Eye (tissue), 1 donor: Measurements from ENCODE around the gene ITGB3.
"Not testable (repeated sequence)": the region's sequence is repeated elsewhere in the genome, so short reads cannot be mapped to it uniquely, and the experiment has no call there.

Experiments
- DNase-seq: peaks from one replicate; pipeline ENCODE4 v3.0.0-alpha.2; 2015

Gene ITGB3

DNA sequence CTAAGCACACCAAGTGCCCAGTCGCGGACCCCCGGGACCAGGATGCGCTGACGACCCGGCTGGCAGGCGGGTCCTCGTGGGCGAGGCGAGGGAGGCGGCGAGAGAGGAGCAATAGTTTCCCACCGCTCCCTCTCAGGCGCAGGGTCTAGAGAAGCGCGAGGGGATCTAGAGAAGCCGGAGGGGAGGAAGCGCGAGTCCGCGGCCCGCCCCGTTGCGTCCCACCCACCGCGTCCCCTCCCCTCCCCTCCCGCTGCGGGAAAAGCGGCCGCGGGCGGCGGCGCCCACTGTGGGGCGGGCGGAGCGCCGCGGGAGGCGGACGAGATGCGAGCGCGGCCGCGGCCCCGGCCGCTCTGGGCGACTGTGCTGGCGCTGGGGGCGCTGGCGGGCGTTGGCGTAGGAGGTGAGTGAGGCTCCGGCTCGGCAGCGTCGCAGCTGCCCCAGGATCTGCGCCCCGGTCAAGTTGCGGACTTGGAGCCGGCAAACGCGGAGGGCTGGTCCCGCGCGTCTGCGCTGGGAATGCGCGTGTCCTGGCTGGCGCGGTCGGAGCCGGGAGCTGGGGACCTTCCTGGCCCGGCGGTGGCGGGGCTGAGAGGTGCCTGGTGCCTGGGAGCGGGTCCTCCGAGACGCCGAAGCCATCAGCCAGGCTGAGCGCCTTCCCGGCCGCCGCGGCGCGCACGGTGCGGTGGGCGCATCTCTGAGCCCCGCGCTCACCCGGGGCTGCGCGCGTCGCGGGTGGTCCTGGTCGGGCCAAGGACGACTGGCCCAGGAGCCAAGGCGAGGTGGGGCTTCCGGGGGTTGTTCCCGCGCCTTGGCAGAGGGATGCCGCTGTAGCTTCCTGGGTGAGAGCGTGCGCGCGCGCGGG lies at the start of gene ITGB3:
ITGB3 (plus strand) TSS at position 287 of the 862 bp plus-strand sequence; CDS start at position 322, 35 bp downstream.
- DNase-seq, result peak; percentile 85

DNA sequence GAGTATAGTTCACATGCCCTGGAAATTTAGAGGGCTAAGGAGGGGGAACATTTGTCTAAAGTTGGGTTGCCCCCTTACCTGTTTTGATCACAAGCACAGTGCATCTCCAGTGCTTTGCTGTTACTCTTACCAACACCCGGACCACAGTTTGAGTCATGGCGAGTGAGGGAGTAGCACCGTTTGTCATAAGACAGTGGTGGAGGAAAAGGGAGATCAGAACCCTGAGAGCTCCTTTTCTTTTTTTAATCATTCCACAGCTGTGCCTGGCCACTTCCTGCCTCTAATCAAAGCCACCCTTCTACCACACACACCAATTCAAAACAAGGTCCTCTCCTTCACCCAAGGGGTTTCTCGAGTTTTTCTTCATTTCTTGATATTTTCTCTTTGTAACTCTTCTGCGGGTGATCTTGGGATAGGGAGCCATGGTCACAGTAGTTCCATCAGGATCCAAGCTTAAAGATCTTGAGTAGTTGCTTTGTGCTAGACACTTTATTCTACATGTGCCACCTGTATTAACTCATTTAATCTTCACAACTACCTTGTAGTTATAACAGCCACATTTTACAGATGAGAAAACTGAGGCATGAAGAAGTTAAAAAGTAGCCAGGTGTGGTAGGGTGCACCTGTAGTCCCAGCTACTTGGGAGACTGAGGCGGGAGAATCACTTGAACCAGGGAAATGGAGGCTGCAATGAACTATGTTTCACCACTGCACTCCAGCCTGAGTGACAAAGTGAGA lies 49.5 kb upstream of the ITGB3 start:
- DNase-seq, result no peak

DNA sequence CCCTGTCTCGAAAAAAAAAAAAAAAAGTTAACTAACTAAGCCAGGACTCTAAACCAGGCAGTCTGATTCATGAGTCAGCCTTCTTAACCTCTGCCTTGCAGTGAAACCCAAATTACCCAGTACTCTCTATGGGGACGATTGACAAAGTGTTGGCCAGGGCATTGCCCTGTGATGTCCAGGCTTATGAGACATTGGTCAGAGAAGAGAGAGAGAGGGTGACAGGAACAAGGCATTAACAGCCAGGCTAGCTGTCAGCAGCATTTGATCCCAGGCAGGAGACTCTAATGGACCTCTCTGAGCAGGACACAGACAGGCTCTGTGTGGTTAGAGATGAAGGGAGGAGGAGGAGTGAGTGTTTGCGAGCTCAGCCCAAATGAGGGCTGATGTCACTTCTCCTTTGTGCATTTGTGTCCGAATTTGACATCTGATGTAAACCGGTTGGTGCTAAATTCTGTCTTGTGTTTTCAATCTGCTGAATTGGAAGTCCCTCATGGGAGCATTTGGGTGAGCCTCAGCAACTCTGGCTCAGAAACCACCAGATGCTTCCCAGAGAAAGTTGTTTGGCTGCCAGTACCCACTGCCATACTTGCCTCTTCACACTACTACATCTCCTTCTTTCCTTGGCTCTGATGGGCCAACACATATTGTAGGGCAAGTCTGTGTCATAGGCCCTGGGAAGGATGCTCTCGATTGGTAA lies 48.8 kb upstream of the ITGB3 start:
- DNase-seq, result peak; percentile 31

DNA sequence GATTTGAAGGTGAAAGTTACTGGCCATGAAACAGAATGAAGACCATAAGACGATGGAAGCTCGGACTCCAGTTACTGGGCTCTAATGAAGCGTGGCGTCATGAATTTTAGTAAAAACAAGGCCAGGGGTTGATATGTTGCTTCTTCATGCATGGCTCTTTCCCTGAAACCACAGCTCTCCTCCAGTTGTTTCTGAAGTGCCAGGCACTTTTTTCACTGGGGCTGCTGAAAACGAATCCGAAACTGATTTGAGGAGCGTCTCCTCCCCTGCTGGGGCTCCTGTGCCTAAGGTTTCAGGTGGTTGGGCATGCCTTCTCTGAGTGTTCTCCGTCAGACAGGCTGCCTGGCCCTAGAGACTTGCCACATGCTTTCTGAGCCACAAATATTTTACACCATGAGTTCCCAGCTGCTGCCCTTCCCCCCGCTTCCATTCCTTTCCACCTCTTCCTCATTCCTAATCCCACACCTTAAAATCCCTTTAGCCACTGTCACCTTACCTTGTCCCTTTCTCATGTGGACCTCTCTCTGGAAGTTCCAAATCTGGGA lies 48.1 kb upstream of the ITGB3 start:
- DNase-seq, result peak; percentile 44

DNA sequence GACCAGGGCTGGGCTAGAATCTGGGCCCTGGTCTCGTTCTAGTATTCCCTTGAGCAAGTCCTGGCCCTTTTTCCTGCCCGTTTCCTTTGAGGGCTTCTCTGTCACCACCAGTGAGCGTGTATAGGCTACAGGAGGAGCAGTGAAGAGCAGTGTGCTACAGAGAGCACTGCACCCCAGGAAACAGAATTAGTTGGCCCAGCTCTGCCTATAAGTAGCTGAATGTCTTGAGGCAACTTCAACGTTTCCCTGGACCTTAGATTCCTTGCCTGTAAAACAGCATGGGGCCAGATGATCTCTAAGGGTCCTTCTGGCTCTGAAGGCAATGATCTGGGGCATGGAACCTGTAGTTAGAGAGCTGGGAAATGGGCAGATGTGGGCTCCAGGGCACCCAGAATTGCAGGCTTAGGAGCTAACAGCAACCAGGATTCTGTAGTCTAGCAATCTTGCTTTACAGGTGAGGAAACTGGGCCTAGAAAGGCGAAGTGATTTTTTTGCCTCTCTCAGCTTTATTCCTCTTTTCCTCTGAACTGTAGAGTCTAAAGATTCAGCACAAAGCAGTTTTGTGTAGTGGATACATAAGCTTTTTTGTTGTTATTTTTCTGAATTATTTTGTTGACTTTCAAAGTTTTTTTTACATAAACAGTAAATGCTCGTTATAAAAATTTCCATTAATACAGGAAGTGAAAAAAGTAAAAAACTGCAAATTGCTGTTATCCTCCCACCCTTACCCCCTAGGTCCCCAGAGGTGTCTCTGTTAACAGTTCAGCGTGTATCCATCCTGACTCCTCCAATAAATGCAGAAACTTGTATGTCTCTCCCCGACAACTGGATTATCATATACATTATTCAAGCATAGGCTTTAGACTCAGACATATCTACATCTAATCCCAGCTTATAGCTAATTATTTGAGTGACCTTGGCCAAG lies 46.2 kb upstream of the ITGB3 start:
- no peak for DNase-seq

DNA sequence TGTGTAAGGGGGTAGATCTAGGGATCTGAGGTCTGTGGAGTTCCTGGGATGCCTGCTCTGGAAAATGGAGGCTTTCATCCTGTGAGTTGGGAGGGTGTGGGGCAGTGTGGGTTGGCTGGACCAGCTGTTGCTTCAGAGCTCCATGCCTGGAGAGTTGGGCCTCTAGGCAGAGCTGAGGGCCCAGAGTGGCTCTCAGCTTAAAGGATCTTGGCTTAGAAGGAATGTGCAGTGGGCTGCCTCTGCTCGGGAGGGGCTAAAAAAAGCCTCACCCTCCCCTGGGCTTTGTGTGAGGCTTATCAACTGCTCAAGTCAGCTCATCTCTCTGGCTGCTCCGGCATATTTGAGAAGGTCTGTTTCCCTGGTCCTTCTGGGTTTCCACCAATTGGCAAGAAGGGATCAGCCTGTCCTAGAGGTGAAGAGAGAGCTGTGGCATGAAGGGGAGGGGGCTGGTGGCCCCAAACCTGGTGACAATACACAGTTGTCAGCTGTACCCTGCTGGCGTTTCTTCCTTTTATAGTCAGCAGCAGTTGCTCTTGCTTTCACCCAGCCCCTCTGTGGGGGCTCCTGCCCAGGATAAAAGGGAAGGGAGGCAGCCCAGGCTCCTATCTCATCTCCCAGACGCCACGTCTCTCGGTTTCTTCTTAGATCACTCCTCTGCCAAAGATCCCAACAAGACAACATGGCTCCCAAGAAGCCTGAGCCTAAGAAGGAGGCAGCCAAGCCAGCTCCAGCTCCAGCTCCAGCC lies 44.7 kb upstream of the ITGB3 start, which contains the start of gene MYL4:
MYL4 (plus strand) TSS at position 605 of the 745 bp plus-strand sequence; CDS start at position 680, 75 bp downstream.
- peak; percentile 30 for DNase-seq

DNA sequence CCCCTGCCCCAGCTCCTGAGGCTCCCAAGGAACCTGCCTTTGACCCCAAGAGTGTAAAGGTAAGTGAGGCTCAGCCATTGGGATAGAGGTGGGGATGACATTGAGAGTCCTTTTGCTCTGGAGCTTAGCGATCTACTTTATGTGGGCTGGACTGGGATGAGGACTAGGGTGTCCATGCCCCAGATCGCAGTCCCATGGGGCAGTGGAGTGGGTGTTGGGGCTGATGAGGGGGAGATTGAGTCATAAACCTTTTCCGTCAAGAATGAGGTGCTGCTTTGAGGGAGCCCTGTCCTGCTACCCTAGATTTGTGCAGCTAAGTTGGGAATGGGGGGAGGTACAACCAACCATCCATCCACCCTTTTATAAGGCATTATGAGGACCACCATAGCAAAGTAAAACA lies 44.1 kb upstream of the ITGB3 start:
- no peak for DNase-seq

DNA sequence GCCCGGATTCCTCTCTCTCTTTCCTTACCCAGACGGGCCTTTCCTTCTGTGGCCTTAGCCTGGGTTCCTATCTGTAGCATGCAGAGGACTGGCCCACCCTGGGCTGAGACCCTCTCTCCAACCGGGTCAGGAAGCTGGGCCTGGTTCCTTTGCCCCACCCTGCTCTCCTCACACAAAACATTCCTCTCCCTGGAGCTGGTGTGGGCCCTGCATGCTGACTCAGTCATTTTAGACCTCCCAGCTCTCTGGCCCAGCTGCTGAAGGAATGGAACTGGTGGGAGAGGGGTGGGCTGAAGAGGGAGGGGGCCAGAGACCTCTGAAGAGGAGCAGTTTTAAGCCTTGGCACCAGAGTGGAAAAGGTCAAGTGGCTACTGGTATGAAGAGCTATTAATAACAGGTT lies 43.5 kb upstream of the ITGB3 start:
- DNase-seq, result peak; percentile 26

DNA sequence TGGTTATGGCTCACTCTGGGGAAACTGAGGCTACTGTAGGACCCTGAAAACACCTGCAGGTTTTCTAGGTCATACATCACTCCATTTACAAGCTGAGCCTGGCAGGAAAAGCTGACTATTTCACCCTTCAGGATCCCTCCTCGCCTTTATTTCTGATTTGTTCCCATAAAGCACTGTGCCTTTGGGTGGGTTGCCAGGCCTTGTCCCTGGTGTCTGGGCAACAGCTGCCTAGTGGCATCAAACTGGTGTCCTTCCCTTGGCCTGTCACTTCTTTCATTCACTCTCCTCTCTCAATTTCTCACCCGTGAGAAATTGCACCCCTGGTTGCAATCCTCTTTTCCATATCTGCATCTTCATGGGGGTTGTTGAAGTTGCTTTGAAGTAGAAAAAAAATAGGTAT lies 42.8 kb upstream of the ITGB3 start:
- no peak for DNase-seq

DNA sequence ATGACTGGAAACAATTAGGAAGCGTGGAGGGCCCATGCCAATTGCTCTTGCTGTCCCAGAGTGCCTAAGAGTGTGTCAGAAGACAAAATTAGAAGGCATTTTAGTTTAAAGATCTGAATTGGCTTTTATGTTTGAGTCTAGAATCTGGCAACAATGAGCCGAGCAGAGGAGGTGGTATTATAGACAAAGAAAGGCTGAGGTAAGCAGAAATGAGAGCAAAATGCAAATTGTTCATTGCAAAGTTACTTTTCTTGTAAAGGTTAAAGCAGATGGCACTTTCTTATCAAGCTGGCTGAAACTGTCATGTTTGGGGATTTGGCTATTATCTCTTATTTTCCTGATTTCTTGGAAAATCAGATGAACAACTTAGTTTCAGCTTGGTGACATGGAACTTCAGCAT lies 41.2 kb upstream of the ITGB3 start:
- DNase-seq, result no peak

DNA sequence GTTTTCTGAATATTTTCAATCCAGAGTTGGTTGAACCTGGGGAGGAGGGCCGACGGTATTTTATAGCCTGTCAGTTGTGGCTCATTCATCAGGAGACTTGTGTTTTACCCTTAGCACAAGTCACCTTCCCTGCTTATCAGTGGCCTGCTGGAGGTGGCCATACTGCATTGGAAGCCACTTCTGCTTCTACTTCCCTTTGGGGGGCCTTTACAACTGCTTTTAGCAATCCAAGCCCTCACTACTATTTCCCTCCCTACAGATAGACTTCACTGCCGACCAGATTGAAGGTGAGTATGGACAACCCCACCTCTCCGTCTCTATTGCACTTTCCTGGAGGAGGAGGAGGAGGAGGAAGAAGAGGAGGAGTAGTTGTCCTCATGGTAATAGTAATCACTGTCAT lies 40.1 kb upstream of the ITGB3 start:
- no peak for DNase-seq

DNA sequence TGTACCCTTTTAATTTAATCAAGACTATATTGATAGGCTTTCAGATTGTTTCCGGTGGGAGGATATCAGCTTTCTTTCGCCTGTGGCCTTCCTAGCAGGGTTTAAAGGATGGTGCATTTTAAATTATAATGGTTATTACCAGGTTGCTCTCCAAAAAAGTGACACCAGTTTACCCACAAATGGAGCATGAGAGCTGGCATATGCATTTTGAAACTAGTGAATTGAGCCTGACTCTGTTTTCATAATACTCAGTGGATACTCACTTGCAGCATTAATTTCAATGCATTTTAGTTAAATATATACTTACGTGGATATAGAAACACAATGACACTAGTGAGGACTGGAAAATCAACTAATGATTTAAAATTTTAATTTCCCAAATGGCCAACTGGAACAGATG lies 38.7 kb upstream of the ITGB3 start:
- DNase-seq, result no peak

DNA sequence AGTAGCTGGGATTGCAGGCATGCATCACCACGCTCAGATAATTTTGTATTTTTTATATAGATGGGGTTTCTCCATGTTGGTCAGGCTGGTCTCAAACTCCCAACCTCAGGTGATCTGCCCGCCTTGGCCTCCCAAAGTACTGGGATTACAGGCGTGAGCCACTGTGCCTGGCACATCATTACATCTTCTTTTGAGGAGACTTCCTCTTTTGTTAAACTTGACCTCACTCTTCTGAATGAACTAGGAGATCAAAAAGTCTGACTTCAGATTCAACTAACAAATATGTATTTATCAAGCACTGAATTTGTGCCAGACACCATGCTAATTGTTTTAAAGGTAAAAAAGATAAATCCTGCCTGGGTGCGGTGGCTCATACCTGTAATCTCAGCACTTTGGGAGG lies 36.8 kb upstream of the ITGB3 start:
- not testable (repeated sequence) for DNase-seq

DNA sequence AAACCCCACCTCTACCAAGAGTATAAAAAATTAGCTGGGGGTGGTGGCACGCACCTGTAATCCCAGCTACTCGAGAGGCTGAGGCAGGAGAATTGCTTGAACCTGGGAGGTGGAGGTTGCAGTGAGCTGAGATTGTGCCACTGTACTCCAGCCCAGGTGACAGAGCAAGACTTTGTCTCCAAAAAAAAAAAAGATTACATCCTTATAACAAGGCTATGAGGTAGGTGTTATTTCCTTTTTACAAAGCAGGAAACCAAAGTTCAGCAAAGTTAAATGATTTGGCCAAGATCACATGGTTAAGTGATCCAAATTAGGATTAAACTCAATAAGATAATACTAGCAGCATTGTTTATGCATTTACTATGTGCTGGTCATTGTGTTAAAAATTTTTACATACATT lies 36.3 kb upstream of the ITGB3 start:
- not testable (repeated sequence) for DNase-seq

DNA sequence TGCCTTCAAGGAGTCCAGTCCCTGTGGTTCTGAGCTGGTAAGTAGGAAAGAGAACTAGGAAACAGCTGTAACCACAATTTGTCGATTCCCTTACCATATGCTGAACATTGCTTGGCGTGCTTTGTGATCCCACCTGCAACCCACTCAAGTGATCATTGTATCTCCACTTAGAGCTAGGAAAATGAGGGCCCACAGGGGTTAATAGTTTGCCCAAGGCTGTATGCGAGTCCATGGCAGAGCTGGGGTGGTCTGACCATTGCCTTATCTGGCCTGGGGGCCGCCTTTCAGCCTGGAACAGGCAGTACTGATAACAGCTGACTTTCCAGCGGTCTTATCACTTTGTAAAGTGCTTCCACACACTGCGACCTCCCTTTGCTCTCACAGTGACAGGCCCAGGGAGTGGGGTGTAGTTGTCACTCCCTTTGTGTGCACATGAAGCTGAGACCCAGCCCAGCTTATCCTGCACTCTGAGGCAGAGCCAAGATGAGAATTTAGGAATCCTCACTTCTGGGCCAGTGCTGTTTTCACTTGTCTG lies 34.7 kb upstream of the ITGB3 start:
- DNase-seq, result no peak

DNA sequence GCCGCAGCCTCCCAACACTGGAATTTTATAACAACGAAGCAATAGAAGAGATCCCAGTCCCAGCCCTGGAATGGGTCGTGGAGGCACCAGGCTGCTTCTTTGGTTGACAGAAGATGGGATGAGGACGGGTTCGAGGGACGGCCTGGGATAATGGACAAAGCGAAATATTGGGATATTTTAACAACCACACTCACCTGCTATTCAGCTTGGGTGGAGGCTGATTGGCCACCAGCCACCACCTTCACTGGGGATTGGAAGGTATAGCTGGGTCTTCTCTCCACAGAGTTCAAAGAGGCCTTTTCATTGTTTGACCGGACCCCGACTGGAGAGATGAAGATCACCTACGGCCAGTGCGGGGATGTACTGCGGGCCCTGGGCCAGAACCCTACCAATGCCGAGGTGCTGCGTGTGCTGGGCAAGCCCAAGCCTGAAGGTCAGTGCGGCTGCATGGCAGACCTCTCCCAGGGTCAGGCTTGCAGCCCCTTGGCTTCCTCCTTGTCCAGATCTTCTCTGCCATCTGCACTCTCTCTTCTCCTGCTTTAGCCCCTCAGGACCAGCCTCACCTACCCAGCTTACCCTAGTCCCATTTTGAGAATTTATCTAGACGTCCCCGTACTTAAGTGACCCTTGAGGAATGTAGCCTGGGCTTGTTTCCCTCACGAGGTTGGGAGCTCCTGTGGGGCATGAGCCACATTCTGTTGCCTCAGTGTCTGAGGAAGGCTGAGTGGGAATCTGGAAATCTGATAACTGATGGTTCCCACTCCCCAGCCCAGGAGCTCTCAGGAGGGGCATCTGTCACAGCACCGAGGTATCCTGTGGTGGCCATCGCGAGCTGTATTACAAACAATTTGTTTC lies 33.8 kb upstream of the ITGB3 start:
- no peak for DNase-seq

DNA sequence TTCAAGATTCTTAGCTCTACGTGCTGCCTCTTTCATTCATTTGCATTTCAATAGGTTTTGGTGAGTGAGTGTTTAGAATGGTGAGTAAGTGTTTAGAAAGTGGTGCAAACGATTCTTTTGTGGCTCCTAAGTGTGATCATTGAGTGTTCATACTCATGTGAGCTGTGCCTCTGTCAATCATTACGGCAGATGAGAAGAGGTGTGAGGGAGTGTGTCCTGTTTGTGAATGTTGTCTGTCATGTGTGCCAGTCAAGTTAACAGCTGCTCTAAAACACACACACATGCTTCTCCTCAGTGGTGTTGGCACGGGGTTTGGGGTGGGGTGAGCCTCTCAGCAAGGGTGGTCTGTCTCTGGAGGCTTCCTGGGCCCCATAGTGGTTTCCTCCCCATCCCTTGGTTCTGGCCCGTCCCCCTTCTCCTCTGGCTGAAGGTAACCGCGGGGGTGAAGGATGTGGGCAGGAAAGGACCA lies 33.1 kb upstream of the ITGB3 start:
- no peak for DNase-seq

DNA sequence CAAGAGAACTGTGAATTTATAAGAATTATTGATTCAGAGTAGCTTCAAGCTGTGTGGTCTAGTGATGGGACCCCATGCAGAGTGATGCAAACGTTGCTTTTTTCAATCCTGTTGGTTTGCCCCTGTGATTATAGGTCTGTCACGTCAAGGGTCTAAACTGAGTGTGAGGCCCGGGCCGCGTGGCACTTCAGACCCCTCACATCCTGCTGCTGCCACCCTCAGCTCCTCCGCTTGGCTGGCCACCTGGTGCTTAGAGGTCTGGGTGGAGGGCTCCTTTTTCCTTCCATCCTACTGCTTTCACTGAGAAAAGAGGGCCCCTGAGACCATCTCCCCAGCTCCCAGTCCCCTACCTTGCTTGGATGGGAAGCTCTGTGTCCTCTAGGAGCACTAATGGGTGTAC lies 32.5 kb upstream of the ITGB3 start:
- no peak for DNase-seq

DNA sequence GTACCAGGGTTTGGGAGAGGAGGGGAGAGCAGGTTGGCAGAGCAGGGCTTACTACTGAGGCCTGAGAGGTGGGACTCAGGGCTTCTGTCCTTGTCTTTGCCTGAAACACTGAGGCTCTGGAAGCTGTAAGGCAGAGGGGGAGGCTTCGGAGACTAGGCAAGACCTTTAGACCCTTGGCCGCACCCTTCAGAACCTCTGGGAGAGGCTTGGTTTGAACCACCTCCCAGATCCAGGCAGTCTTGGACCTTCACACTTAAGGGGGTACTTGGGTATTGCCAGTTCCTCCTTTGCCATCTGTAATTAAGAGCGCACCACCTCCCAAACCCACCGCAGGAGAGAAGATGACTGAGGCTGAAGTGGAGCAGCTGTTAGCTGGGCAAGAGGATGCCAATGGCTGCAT lies 31.6 kb upstream of the ITGB3 start:
- DNase-seq, result no peak

DNA sequence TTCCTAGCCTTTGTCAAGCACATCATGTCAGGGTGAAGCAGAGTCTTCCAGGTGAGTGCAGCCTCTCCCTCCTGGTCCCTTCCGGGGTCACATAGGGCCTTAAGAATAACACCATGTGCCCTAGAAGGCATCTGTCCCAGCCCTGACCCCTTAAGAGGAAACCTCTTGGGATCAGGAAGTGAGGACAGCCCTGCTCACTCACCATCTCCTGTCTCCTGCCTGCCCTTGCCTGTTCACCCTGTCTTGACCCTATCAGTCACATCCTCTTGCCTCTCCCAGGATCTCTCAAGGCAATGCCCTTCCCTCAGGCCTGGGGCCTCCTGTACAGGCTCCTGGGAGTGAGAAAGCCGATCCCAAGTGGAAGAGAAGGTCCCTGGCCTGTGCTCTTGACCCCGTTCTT lies 30.6 kb upstream of the ITGB3 start:
- DNase-seq, result no peak
